Smooth muscle cell (in vitro differentiated cells): ENCODE measurements around the gene DCAF6. TPM values are rescaled to one million over a fixed set of nuclear protein-coding genes. Genes with fewer than 3 reads are reported as not detected.

Experiments
- DNase-seq: peaks from one replicate; lab custom pipeline; 2025; ENCODE audit not compliant: unreplicated experiment; lab: John Stamatoyannopoulos, UW
- H2AFZ ChIP-seq: fragments of 200-600 bp; sonication (generic); 2 replicates; pipeline ENCODE4 v1.6.0; 2016; ENCODE audit warnings: antibody characterized with exemption, low read depth, mild to moderate bottlenecking
- H3F3A ChIP-seq: fragments of 200-600 bp; sonication (generic); 2 replicates; pipeline ENCODE4 v1.6.0; 2017; ENCODE audit warnings: antibody characterized with exemption, low read depth
- H3K27ac ChIP-seq: fragments of 200-600 bp; sonication (generic); 2 replicates; pipeline ENCODE4 v1.5.1; 2016; ENCODE audit warnings: low read depth, mild to moderate bottlenecking
- H3K27me3 ChIP-seq: fragments of 200-600 bp; sonication (generic); 2 replicates; pipeline ENCODE4 v1.6.1; 2016; ENCODE audit warnings: low read depth, mild to moderate bottlenecking
- H3K36me3 ChIP-seq: fragments of 200-600 bp; sonication (generic); 2 replicates; pipeline ENCODE4 v1.5.1; 2016; ENCODE audit warnings: low read depth
- H3K4me1 ChIP-seq: fragments of 200-600 bp; sonication (generic); 2 replicates; pipeline ENCODE4 v1.5.1; 2016; ENCODE audit warnings: low read depth
- H3K4me2 ChIP-seq: fragments of 200-600 bp; sonication (generic); 2 replicates; pipeline ENCODE4 v1.6.0; 2016; ENCODE audit warnings: mild to moderate bottlenecking
- H3K4me3 ChIP-seq: fragments of 200-600 bp; sonication (generic); 2 replicates; pipeline ENCODE4 v1.5.1; 2016; ENCODE audit warnings: mild to moderate bottlenecking
- H3K79me2 ChIP-seq: fragments of 200-600 bp; sonication (generic); 2 replicates; pipeline ENCODE4 v1.6.0; 2016; ENCODE audit warnings: low read depth, mild to moderate bottlenecking
- H3K9ac ChIP-seq: fragments of 200-600 bp; sonication (generic); 2 replicates; pipeline ENCODE4 v1.6.0; 2016; ENCODE audit warnings: low read depth
- H3K9me3 ChIP-seq: fragments of 200-600 bp; sonication (generic); replicated peaks from 2 replicates; pipeline ENCODE4 v1.5.1; 2016; ENCODE audit warnings: low read depth
- H4K20me1 ChIP-seq: fragments of 200-600 bp; sonication (generic); 2 replicates; pipeline ENCODE4 v1.6.0; 2016; ENCODE audit warnings: low read depth
- CTCF ChIP-seq: fragments of 200-600 bp; sonication (generic); IDR thresholded peaks from 2 replicates; pipeline ENCODE4 v1.5.1; 2017; ENCODE audit warnings: borderline replicate concordance, mild to moderate bottlenecking, antibody characterized with exemption; ENCODE audit not compliant: insufficient read depth, poor library complexity, severe bottlenecking
- WGBS: methylation state at CpG from one replicate; pipeline ENCODE4 v1.1.7; 2016; ENCODE audit warnings: low lambda C conversion rate; 5-methylcytosine and 5-hydroxymethylcytosine counted together
- polyA plus RNA-seq: library from polyadenylated mRNA; unstranded; fragments of >200 nt; fragmentation: Nextera tagmentation; extraction: Ambion mirVana; gene quantifications from 2 replicates; pipeline ENCODE4 v1.2.1, GENCODE V29; 2016
- total RNA-seq: library from RNA; depleted of rRNA; stranded (reverse); fragments of >200 nt; gene quantifications from 2 replicates; pipeline ENCODE4 v1.2.3, GENCODE V29; 2014

DCAF6 gene
- total and polyA plus RNA-seq, 2 experiments from 2014 or later, result 27.4 to 34.9 TPM

DNA sequence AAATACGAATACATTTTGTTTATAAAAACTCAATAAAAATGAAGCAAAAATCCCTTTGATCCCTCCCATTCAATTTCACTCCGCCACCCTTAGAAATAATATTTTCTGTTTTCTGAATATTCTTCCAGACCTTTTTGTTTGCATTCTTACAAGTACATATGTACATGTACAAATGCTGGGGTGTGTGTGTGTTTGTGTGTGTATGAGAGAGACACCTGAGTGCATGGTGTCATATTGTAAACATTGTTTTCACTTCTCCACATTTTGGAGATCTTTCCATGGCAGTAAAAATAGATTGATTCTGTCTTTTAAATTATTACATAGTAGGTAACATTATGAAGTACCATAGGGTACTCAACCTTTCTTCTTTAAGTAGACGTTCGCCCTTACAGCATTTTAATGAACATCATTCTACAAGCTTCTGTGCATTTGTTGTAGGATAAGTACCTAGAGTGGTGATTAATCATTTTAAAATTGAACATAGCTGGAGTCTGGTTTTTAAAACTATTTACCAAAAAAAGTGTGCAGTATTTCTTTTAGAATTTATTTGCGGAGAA is 1.7 kb downstream of the DCAF6 start:
- Histone ChIP-seq H3F3A (peaks cover 5% of the 10 kb centered on the region), H3K4me2 (peak overlapping the region; percentile 88), H4K20me1 (peaks cover 70% of the 10 kb centered on the region), H3K4me1 (peaks cover 23% of the 10 kb centered on the region), H3K9me3 (no peaks in the 10 kb centered on the region), H3K27me3 (no peaks in the 10 kb centered on the region), H3K27ac (peak overlapping the region; percentile 97), H3K4me3 (peak overlapping the region; percentile 71), H2AFZ (no peak overlapping the region), H3K79me2 (peaks cover 80% of the 10 kb centered on the region), H3K36me3 (no peaks in the 10 kb centered on the region), H3K9ac (peak overlapping the region; percentile 98)
- 56% methylated on average over 5 of the region's 5 CpGs for WGBS
- DNase-seq, result no peak
- no peak for TF ChIP-seq CTCF

- Histone ChIP-seq H3K79me2 (peaks cover 83% of the 10 kb centered on the region), H3K27me3 (no peaks in the 10 kb centered on the region), H3K9me3 (no peaks in the 10 kb centered on the region), H3F3A (peaks cover 3% of the 10 kb centered on the region), H3K4me3 (no peak overlapping the region), H2AFZ (no peak overlapping the region), H4K20me1 (peaks cover 77% of the 10 kb centered on the region), H3K4me1 (peaks cover 13% of the 10 kb centered on the region), H3K27ac (no peak overlapping the region), H3K9ac (no peak overlapping the region), H3K36me3 (no peaks in the 10 kb centered on the region), H3K4me2 (no peak overlapping the region)
- WGBS, result 97% methylated on average over 2 of the region's 2 CpGs
- no peak for DNase-seq
- no peak for TF ChIP-seq CTCF
Measured at GRCh38 chr1:167940264-167940663, 3.8 kb downstream of the DCAF6 start.

- Histone ChIP-seq H3K27ac (no peak overlapping the region), H3K4me1 (peaks cover 7% of the 10 kb centered on the region), H3K4me2 (no peak overlapping the region), H3K4me3 (no peak overlapping the region), H3K36me3 (no peaks in the 10 kb centered on the region), H4K20me1 (peaks cover 98% of the 10 kb centered on the region), H3K9me3 (no peaks in the 10 kb centered on the region), H2AFZ (no peak overlapping the region), H3K27me3 (no peaks in the 10 kb centered on the region), H3K79me2 (peaks cover 100% of the 10 kb centered on the region), H3F3A (no peaks in the 10 kb centered on the region), H3K9ac (no peak overlapping the region)
- no peak for DNase-seq
- WGBS, result 88% methylated on average over 9 of the region's 9 CpGs
- TF ChIP-seq CTCF, result no peak
Measured at GRCh38 chr1:167943541-167943940, 7.1 kb downstream of the DCAF6 start.

DNA sequence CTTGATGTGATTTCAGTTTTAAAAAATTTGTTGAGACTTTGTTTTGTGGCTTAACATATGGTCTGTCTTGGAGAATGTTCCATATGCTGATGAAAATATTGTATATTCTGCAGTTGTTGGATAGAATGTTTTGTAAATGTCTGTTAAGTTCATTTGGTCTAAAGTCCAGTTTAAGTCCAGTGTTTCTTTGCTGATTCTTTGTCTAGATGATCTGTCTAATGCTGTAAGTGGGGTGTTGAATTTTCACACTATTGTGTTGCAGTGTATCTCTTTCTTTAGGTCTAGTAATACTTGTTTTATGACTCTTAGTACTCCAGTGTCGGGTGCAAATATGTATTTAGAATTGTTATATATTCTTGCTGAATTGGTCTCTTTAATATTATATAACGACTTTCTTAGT is 11.2 kb downstream of the DCAF6 start:
- H3K4me3 ChIP-seq, result no peak overlapping the region
- H2AFZ ChIP-seq, result no peak overlapping the region
- peaks cover 2% of the 10 kb centered on the region for H3K36me3 ChIP-seq
- H3K79me2 ChIP-seq, result peaks cover 97% of the 10 kb centered on the region
- H3K27ac ChIP-seq, result peak overlapping the region; percentile 1
- no peaks in the 10 kb centered on the region for H3K9me3 ChIP-seq
- 92% methylated on average over 2 of the region's 2 CpGs for WGBS
- no peak overlapping the region for H3K9ac ChIP-seq
- no peak for DNase-seq
- peaks cover 91% of the 10 kb centered on the region for H4K20me1 ChIP-seq
- H3K4me2 ChIP-seq, result no peak overlapping the region
- H3F3A ChIP-seq, result no peaks in the 10 kb centered on the region
- H3K4me1 ChIP-seq, result no peaks in the 10 kb centered on the region
- TF ChIP-seq CTCF, result no peak
- no peaks in the 10 kb centered on the region for H3K27me3 ChIP-seq
